ENCODE data around the gene GET4. TPM values are rescaled to one million over a fixed set of nuclear protein-coding genes. Genes with fewer than 3 reads are reported as not detected.

GET4 gene
- total and polyA plus RNA-seq, 2 of the 8 experiments (the other 6 are each of a cell fraction or from before 2014, with no cell fraction given): 56.7 to 74.1 TPM

- Histone ChIP-seq H4K5ac (ENCODE audit: insufficient read length, low read depth, low read length) (no peak overlapping the region), H2BK120ac (replicated peaks; ENCODE audit: low read depth, low read length) (no peak overlapping the region), H2BK20ac (ENCODE audit: low read length) (no peak overlapping the region), H3K4me2 (ENCODE audit: insufficient read depth in 1 of 2, low read depth in 2 of 2, low read length in 2 of 2) (no peak overlapping the region), H3K14ac (ENCODE audit: insufficient read length) (no peak overlapping the region), H3K27ac (ENCODE audit: low read depth, low read length) (no peak overlapping the region), H3K4me3 (ENCODE audit: extremely low read depth in 1 of 4, insufficient read depth in 2 of 4, low read depth in 3 of 4, low read length in 4 of 4) (no peak overlapping the region), H2AK5ac (ENCODE audit: low read depth, low read length) (no peak overlapping the region), H2BK12ac (ENCODE audit: low read depth, low read length) (no peak overlapping the region), H3K79me2 (ENCODE audit: control insufficient read depth in 1 of 2, insufficient read depth in 2 of 2, low read length in 2 of 2) (no peaks in the 10 kb centered on the region), H2BK15ac (ENCODE audit: low read length) (no peak overlapping the region), H3K18ac (ENCODE audit: extremely low read depth, low read length) (no peak overlapping the region), H3K27me3 (replicated peaks in 1 of 4; ENCODE audit: control insufficient read depth in 3 of 4, extremely low read depth in 1 of 4, insufficient read depth in 3 of 4, low read length in 3 of 4) (no peaks in the 10 kb centered on the region), H4K20me1 (replicated peaks in 1 of 2; ENCODE audit: control insufficient read depth in 1 of 2, insufficient read depth in 2 of 2, low read length in 2 of 2) (no peaks in the 10 kb centered on the region), H2BK5ac (ENCODE audit: low read depth, low read length) (no peak overlapping the region), H3K56ac (replicated peaks; ENCODE audit: insufficient read length, low read depth, low read length) (no peak overlapping the region), H3K23me2 (ENCODE audit: low read depth, low read length) (no peaks in the 10 kb centered on the region), H3K36me3 (ENCODE audit: control insufficient read depth in 2 of 4, insufficient read depth in 4 of 4, low read length in 3 of 4) (no peaks in the 10 kb centered on the region), H3K4me1 (replicated peaks in 1 of 4; ENCODE audit: control insufficient read depth in 3 of 4, insufficient read depth in 4 of 4, low read length in 3 of 4) (no peaks in the 10 kb centered on the region; a peak in 1 of 7 replicates), H4K8ac (ENCODE audit: extremely low read depth, insufficient read depth, low read length) (no peak overlapping the region), H3K79me1 (ENCODE audit: low read depth, low read length) (no peaks in the 10 kb centered on the region), H3K9ac (replicated peaks in 1 of 4; ENCODE audit: extremely low read depth in 1 of 4, low read depth in 3 of 4, low read length in 3 of 4) (no peak overlapping the region), H3K9me3 (ENCODE audit: insufficient read depth in 2 of 2, low read depth in 1 of 2, low read length in 1 of 2) (no peaks in the 10 kb centered on the region), H3K23ac (ENCODE audit: insufficient read length) (no peak overlapping the region), H2AFZ (ENCODE audit: low read length) (no peak overlapping the region), H3K4ac (replicated peaks; ENCODE audit: insufficient read length, low read depth, low read length) (no peak overlapping the region), H4K91ac (replicated peaks; ENCODE audit: insufficient read length, low read length) (no peak overlapping the region)
- ChIA-PET POLR2A (ENCODE audit: partially characterized antibody) (no interaction called here), CTCF (ENCODE audit: partially characterized antibody) (no interaction called here)
- DNase-seq (ENCODE audit: low read depth in 1 of 2, low spot score in 2 of 2) (no peak), FAIRE-seq (no peak)
- WGBS, 2 experiments (ENCODE audit: extremely low coverage in 1 of 2, insufficient coverage in 1 of 2, insufficient read length in 1 of 2, insufficient replicate concordance in 2 of 2, low coverage in 1 of 2, low lambda C conversion rate in 2 of 2, missing lambda C conversion rate in 1 of 2): 85% methylated on average over 13 of the region's 17 CpGs; no CpG with 5 or more reads in 1 of the 2 experiments
- TF ChIP-seq TCF12 (IDR thresholded peaks at IDR 0.05; ENCODE audit: low read depth, low read length): no peak
- TF ChIP-seq, protein P1, sequence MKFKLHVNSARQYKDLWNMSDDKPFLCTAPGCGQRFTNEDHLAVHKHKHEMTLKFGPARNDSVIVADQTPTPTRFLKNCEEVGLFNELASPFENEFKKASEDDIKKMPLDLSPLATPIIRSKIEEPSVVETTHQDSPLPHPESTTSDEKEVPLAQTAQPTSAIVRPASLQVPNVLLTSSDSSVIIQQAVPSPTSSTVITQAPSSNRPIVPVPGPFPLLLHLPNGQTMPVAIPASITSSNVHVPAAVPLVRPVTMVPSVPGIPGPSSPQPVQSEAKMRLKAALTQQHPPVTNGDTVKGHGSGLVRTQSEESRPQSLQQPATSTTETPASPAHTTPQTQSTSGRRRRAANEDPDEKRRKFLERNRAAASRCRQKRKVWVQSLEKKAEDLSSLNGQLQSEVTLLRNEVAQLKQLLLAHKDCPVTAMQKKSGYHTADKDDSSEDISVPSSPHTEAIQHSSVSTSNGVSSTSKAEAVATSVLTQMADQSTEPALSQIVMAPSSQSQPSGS (IDR thresholded peaks at IDR 0.05; ENCODE audit: low read length): no peak
- no peak for TF ChIP-seq JUN (IDR thresholded peaks at IDR 0.05; ENCODE audit: low read depth, low read length)
- TF ChIP-seq RNF2 (IDR thresholded peaks at IDR 0.05; ENCODE audit: borderline replicate concordance, low read depth, low read length, missing control alignments, poor library complexity, severe bottlenecking): no peak
- no peak for TF ChIP-seq KDM1A (IDR thresholded peaks at IDR 0.05; ENCODE audit: borderline replicate concordance, low read length)
- TF ChIP-seq GTF2F1 (IDR thresholded peaks at IDR 0.05; ENCODE audit: borderline replicate concordance, low read depth, low read length): no peak
- TF ChIP-seq TEAD4 (IDR thresholded peaks at IDR 0.05; ENCODE audit: low read depth, low read length): no peak
- TF ChIP-seq KDM5A (IDR thresholded peaks at IDR 0.05; ENCODE audit: low read length): no peak
- no peak for TF ChIP-seq CEBPB (IDR thresholded peaks at IDR 0.05; ENCODE audit: low read depth, low read length)
- TF ChIP-seq ASH2L (IDR thresholded peaks at IDR 0.05; ENCODE audit: low read length): no peak
- no peak for TF ChIP-seq POU5F1 (IDR thresholded peaks at IDR 0.05; ENCODE audit: low read depth, low read length)
Measured at GRCh38 chr7:916291-916941, 40.1 kb downstream of the GET4 start.

Measured in H1 (cell line).